Prostate gland (tissue), 2 donors: ENCODE measurements around the gene PTPRCAP.

ENCODE experiments used
- POLR2A ChIP-seq: fragments of 450-650 bp; IDR thresholded peaks from one replicate; pipeline ENCODE4 v1.6.1; 2016; ENCODE audit warnings: antibody characterized with exemption, mild to moderate bottlenecking
- POLR2AphosphoS5 ChIP-seq: sonication (generic); formaldehyde crosslinking; IDR thresholded peaks from one replicate; pipeline ENCODE4 v1.6.1; 2017; ENCODE audit warnings: antibody characterized with exemption
- TF ChIP-seq, protein P1 (sequence below), 4 experiments: fragments of 200-600 bp in 2 of 4; fragments of 450-650 bp in 2 of 4; sonication (generic) in 2 of 4; IDR thresholded peaks; 1 replicate in 3 of 4; 2 replicates in 1 of 4; pipeline ENCODE4 v1.5.1; 2016 to 2019; ENCODE audit warnings: antibody characterized with exemption in 4 of 4, mild to moderate bottlenecking in 2 of 4, moderate library complexity in 2 of 4

DNA sequence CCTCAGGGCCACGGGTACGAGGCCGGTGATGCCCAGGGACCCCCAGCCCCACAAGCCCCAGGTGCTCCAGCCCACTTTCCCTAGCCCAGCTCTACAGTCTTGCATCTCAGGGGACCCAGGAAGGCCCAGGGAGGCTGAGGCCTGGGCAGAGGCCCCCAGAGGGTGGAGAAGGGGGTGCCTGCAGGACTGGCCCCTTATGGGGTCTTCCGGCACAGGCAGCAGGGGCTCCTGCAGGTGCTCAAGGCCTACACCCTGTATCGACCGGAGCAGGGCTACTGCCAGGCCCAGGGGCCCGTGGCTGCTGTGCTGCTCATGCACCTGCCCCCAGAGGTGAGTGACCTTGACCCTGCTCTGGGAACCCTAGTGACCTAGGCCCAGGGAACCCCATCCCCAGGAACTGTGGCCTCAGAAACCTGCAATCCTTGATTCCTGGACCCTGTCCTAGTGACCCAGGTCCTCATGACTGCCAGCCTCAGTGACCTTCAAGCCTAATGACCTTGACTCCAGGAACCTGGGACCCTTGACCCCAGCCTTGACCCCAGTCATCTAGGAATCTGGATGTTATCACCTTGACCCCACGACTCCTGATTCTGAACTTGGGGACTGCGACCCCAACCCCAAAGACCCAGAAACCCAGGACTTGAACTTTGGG lies 31.7 kb downstream of the PTPRCAP start:
- TF ChIP-seq, protein P1, sequence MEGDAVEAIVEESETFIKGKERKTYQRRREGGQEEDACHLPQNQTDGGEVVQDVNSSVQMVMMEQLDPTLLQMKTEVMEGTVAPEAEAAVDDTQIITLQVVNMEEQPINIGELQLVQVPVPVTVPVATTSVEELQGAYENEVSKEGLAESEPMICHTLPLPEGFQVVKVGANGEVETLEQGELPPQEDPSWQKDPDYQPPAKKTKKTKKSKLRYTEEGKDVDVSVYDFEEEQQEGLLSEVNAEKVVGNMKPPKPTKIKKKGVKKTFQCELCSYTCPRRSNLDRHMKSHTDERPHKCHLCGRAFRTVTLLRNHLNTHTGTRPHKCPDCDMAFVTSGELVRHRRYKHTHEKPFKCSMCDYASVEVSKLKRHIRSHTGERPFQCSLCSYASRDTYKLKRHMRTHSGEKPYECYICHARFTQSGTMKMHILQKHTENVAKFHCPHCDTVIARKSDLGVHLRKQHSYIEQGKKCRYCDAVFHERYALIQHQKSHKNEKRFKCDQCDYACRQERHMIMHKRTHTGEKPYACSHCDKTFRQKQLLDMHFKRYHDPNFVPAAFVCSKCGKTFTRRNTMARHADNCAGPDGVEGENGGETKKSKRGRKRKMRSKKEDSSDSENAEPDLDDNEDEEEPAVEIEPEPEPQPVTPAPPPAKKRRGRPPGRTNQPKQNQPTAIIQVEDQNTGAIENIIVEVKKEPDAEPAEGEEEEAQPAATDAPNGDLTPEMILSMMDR (IDR thresholded peaks at IDR 0.05): no peak
- TF ChIP-seq POLR2A (no peak), POLR2AphosphoS5 (no peak)
